Hippocampal formation (tissue), 2 donors: ENCODE results near the gene ELMO1.
A peak's percentile ranks its signal among the peaks of the same experiment; 100 is the strongest.

ENCODE experiments used
- DNase-seq, 2 donors: peaks; one replicate each; lab custom pipeline; 2025; lab: John Stamatoyannopoulos, UW

ELMO1 gene

DNA sequence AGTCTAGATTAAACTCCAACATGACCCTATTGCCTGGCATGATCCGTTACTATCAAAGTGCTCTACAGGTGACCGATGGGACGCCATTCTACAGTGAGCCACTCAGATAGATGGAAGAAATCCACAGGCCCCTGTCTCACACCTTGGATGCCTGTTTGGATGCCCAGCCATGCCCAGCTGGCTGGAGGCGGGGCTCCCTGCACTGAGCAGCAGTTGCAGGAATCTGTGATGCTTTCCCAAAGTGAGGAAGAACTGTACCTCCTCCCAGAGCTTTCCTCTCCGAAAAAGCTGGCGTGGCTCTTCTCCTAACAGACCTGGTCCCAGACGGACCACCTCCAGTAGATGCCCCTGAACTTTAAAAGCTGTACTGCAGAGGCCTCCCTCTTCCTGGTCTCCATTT lies 253.3 kb downstream of the ELMO1 start:
- no peak for DNase-seq

DNA sequence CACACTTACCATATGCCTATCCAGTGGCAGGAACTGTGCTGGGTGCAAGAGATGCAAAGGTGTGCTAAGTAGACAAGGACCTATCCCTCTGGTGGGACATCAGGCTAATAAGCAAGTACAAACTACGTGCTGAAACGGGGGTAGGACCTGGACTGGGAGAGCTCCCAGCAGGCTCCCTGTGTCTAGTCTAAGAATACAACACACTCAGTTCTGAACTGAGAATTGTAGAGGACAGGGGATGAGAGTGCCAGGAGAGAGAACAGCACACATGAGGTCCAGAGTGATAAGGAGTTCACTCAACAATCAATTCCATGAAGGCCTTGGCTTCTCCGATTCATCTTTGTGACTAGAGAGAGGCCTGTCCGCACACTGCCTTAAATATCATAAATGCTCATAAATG lies 253.7 kb downstream of the ELMO1 start:
- DNase-seq: no peak

DNA sequence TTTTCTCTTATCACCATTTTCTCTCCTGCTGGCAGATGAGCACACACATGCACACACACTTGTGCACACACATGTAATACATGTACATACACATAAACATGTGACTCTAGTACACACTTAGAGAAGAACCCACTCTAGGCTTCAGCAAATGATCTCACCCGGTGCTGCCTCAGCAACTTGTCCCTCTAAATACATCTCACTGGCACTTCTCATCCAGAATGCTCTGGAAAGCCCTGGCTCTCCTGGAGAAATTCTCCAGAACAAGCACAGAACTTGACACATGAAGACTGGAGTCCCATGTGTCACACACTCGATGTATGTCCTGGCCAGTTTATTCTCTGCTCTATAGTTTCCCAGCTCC lies 254.9 kb downstream of the ELMO1 start:
- no peak for DNase-seq

- DNase-seq: peak in 1 of 2 donors; percentile 46
Observed at GRCh38 chr7:37193087-37193774, 255.4 kb downstream of the ELMO1 start.

- no peak for DNase-seq
Observed at GRCh38 chr7:37191797-37192196, 256.9 kb downstream of the ELMO1 start.

GRCh38 chr7:37187179-37187578 lies 261.5 kb downstream of the ELMO1 start:
- no peak for DNase-seq

- DNase-seq: no peak
Observed at GRCh38 chr7:37186753-37187152, 261.9 kb downstream of the ELMO1 start.

DNA sequence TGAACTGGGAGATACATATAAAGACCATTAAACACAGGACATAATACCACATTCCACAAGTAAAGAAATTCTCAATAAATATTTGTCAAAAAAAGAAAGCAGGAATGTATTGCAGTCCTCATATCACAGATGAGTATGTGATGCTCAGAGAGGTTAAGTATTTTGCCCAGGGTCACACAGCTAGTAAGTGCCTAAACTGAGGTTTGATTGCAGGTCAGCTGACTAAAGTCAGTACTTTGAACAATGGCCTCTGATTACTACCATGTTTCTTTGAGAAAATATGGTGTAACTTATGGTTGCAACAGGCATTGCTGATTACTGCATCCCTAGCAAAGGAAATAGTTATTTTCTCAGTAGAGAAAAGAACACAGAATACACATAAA lies 267.1 kb downstream of the ELMO1 start:
- no peak for DNase-seq

GRCh38 chr7:37180828-37181549 lies 267.7 kb downstream of the ELMO1 start:
- no peak for DNase-seq

DNA sequence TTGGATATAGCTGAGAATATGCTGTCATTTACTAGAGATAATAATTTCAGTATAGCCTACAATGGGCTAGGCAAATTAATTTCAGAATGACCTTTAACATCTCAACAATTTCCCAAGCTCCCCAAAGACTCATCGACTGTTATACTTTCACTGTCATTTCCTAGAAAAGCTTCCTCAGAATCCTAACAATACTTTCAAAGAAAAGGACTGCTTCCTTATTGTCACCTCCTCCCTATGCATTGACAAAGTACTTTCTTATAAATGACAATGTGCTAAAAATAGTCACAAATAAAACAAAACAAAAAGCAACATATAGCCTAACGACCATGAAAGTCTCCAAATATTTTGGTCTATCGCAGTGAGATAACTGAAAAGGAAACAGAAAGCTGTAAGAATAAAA lies 272.6 kb downstream of the ELMO1 start:
- DNase-seq: no peak

GRCh38 chr7:37174460-37174859 lies 274.2 kb downstream of the ELMO1 start:
- no peak for DNase-seq

GRCh38 chr7:37173670-37174069 lies 275.0 kb downstream of the ELMO1 start:
- DNase-seq: no peak

DNA sequence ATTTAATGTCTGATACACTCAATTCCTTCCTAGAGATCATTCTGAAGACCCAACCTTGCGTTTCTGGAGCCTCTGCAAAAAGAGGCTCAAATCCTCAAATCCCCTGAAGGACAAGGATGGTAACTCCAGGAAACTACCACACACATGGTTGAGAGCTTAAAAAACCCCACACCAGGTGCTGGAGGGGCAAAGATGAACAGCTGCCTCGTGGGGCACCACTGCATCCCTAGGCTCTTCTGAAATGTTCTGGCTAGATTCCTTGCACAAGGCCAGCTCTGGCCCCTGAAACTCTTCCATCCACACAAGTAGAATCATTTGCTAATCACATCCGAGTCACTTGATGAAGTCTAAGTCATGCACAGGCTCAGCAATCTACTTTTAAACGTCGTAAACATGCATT lies 286.6 kb downstream of the ELMO1 start:
- DNase-seq: no peak

DNA sequence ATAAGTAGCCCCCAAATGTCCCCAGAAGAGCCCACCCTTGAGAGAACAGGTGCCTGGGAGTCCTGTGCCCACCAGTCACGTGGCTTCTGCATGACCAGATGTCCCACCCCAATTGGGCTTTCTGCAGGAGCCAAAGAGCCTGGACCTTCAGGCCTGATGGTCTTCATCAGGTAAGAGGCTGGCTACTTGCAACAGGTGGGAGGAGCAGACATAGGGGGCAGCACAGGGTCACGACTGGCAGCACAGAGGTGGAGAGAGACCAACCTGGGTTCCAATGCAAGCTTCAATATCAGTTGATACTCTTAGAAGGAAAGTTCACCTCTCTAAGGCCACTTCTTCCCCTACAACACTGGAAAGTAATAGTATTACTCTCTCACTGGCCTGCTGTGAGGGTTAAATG lies 288.0 kb downstream of the ELMO1 start:
- no peak for DNase-seq

GRCh38 chr7:37153376-37153775 lies 295.3 kb downstream of the ELMO1 start:
- no peak for DNase-seq

GRCh38 chr7:37151741-37152413 lies 296.8 kb downstream of the ELMO1 start:
- no peak for DNase-seq

DNA sequence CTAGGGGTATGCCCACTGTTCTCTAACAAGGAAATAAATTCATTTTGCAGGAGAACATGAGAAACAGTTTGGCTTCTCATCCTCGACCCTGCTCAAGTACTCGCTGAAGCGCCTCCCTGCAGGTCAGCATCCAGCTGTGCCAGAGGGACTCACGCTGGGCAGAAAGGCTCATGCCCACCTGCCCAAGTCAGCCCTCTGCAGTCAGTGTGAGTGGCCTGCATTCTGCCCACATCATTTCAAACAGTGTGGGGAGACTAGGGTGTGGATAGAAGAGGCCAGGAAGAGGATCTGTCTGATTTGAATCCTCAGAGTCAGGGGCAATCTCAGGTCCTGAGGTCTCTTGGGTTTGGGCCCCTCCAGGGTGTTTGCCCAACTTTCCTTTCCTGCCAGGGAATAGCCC lies 297.8 kb downstream of the ELMO1 start:
- DNase-seq: no peak

GRCh38 chr7:37150180-37150579 lies 298.5 kb downstream of the ELMO1 start:
- DNase-seq: no peak

DNA sequence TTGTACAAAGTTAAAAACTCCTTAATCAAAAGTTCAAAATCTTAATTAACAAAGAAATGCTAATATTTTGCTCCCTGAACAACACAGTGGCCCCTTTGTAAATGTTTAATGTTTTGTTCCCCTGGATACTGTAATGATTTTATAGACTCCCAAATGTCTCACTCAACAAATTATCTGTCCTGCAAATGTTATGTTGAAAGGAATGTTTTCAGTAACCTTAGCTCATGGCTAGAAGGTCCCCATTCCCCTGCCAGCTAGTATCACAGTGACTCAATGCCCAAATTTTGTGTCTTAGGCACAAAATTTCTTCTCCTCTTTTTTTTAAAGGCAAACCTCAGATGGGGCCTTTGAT lies 298.9 kb downstream of the ELMO1 start:
- DNase-seq: no peak

- no peak for DNase-seq
Observed at GRCh38 chr7:37149051-37149772, 299.5 kb downstream of the ELMO1 start.

DNA sequence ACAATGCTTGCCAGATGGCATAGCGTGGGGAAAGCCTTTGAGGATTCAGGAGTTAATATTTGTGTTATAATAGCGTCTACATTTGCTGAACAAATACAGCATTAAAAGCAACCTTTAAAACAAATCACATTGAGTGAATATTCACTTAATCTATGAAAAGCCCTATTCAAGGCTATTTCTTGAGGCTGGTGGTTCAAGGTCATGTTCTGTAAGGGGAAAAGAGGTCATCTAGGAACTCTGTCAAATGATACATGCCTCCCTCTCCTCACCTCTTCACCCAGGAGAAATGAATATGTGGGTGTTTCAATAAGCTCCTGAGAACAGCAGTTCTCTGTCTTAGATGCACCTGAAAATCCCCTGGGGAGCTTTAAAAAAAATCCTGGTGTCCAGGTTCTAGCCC lies 303.0 kb downstream of the ELMO1 start:
- DNase-seq: no peak

DNA sequence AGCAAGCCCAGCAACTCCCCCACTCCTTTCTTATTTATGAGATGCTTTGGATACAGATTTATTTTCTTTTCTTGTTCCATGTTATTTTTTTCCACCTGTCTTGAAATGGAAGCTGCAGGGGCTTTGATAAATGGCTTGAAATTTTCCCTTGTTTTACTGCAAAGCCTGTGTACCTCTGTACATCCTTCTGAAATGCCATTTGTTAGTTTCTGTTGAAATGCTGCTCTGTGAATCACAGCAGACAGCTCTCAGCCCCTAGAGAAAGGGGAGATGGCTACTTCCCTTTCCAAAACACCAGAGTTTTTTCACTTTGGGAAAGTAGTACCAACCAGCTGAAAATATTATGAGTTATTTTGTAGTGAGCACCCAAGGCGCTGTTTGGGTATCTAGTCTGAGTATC lies 304.2 kb downstream of the ELMO1 start:
- no peak for DNase-seq

DNA sequence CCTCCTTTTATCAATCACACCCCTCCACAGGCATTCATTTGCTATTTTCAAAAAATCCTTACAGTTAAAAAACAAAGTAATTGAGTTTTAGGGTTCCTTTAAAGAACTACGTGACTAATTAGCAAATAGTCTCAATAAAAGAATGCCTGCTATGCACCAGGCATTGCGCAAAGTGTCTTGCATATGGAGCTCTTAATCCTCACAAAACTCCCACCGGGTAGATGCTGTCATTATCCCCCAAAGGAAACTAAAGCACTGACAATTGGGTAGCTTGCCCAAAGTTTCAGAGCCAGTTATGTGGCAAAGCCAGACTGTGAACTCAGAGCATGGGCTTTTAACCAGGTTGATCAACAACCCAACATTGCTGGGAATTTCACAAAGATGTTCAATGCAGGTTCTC lies 305.7 kb downstream of the ELMO1 start:
- DNase-seq: no peak
